Spinal cord (tissue), 10 donors: ENCODE data around the gene VPS45. TPM values are rescaled to one million over a fixed set of nuclear protein-coding genes. Genes with fewer than 3 reads are reported as not detected.

Source experiments
- DNase-seq, 6 donors: peaks; one replicate each; pipeline versions ENCODE4 v3.0.0 to v3.0.0-alpha.2; 2013 to 2015; ENCODE audit warnings: low spot score in 6 of 6, low read depth in 4 of 6
- H3K27ac ChIP-seq: one replicate; pipeline ENCODE4 v1.5.1; 2013; ENCODE audit warnings: low read depth, low read length, control low read depth
- H3K27me3 ChIP-seq: one replicate; pipeline ENCODE4 v1.6.1; 2013; ENCODE audit warnings: low read length; ENCODE audit not compliant: control insufficient read depth, insufficient read depth
- H3K36me3 ChIP-seq: one replicate; pipeline ENCODE4 v1.6.1; 2013; ENCODE audit warnings: low read length; ENCODE audit not compliant: control insufficient read depth, insufficient read depth
- H3K4me1 ChIP-seq: one replicate; pipeline ENCODE4 v1.6.1; 2013; ENCODE audit warnings: low read length; ENCODE audit not compliant: control insufficient read depth, insufficient read depth
- H3K4me3 ChIP-seq: one replicate; pipeline ENCODE4 v1.5.1; 2013; ENCODE audit warnings: low read depth, low read length, control low read depth
- H3K9me3 ChIP-seq: one replicate; pipeline ENCODE4 v1.6.1; 2013; ENCODE audit warnings: low read length; ENCODE audit not compliant: control insufficient read depth, insufficient read depth
- WGBS: methylation state at CpG from one replicate; pipeline ENCODE4 v1.1.5; 2013; ENCODE audit warnings: missing lambda C conversion rate; ENCODE audit not compliant: insufficient coverage; 5-methylcytosine and 5-hydroxymethylcytosine counted together
- polyA plus RNA-seq, 2 donors: library from polyadenylated mRNA; unstranded; fragments of 120-200 nt; gene quantifications; one replicate each; pipeline ENCODE4 v1.2.1, GENCODE V29; 2013; ENCODE audit not compliant: insufficient read length in 2 of 2
- total RNA-seq, 2 donors: library from RNA; depleted of rRNA in 1 of 2; stranded (reverse); fragments of 120-200 nt in 1 of 2; fragments of >200 nt in 1 of 2; gene quantifications; one replicate each; pipeline versions ENCODE4 v1.2.3 to v1.2.4, GENCODE V29; 2013 to 2014
- donor health status: healthy.

The VPS45 gene
- total and polyA plus RNA-seq, 4 donors = 67.4 to 102 (median 77.3) TPM

DNA sequence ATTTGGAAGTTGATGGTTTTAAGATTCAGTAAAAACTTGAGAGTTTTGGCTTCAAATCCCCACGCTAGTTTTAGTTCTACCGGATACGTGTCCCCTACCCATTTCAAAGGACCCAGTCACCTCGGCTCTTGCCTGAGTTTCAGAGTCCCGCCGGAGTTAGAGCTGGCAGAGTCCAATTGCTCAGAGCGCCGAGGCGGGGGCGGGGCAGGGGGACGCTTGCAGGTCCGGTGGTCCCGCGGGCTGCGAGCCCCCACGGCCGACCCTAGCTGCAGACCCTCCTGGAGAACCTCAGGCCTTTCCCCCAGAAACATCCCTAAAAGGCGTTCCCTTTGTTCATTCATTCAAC, 765 bp upstream of the VPS45 start:
- Histone ChIP-seq H3K4me1 (no peaks in the 10 kb centered on the region), H3K4me3 (peak overlapping the region; percentile 81), H3K27ac (peak overlapping the region; percentile 97), H3K9me3 (no peaks in the 10 kb centered on the region), H3K36me3 (peaks cover 4% of the 10 kb centered on the region), H3K27me3 (no peaks in the 10 kb centered on the region)
- 0% methylated on average over 18 of the region's 18 CpGs for WGBS
- no peak for DNase-seq

DNA sequence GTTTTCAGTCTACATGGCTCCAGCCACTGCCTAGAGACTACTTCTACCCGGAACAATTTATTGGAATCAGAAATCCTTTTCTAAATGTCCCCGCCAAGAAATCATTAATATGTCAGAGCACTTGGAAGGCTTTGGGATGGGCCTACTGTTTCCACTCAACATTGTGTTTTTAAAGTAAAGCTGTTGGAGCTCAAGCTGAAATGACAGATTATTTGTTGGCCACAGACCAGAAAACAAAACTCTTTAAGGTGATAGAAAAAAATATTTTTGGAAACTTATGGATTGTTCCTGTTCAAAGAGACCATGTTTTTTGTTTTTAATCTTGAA, 496 bp downstream of the VPS45 start:
- DNase-seq = no peak
- Histone ChIP-seq H3K36me3 (peaks cover 4% of the 10 kb centered on the region), H3K4me1 (no peaks in the 10 kb centered on the region), H3K27ac (peak overlapping the region; percentile 97), H3K4me3 (peak overlapping the region; percentile 81), H3K9me3 (no peaks in the 10 kb centered on the region), H3K27me3 (no peaks in the 10 kb centered on the region)
- WGBS = no CpG with 5 or more reads among the region's 2 CpGs

DNA sequence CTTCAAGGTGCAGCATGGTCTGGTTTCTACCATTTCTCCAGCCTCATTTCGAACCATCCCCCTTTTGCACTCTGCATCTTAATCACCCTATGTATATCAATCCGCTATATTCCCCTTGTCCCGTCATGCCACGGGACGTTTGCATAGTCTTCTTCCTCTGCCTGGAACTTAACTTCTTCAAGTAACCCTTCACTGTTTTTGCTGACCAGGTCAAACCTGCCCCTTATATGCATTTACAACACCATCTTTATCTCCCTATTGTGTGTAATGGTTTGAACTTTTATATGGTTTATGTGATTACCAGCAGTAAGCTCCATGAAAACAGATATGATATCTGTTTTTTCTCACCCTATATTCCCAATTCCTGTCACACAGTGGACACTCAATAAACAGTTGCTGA, 2.3 kb downstream of the VPS45 start:
- Histone ChIP-seq H3K27me3 (no peaks in the 10 kb centered on the region), H3K27ac (no peak overlapping the region), H3K4me1 (no peaks in the 10 kb centered on the region), H3K4me3 (no peak overlapping the region), H3K36me3 (peaks cover 9% of the 10 kb centered on the region), H3K9me3 (no peaks in the 10 kb centered on the region)
- WGBS = 100% methylated on average over 2 of the region's 5 CpGs
- DNase-seq = no peak

DNA sequence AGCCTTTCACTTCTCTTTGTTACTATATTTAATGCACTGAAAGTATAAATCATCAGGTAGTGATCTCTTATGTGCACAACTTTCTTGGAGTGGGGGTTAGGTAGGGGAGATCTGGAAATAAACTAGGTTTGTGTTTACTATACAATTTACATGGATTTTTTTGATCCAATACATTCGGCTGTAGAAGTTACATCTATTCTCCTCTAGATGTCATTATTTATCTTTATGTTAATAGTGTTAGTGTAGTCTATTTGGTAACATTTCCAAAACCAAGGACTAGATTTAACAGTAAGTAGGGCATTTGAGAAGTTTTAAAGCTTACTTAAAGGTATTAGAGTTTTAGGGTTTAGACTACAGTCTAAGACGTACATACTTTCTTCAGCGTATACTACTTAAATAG, 5.4 kb downstream of the VPS45 start:
- peaks cover 12% of the 10 kb centered on the region for H3K36me3 ChIP-seq
- H3K9me3 ChIP-seq = no peaks in the 10 kb centered on the region
- no peak overlapping the region for H3K27ac ChIP-seq
- H3K4me1 ChIP-seq = no peaks in the 10 kb centered on the region
- no CpG with 5 or more reads among the region's 3 CpGs for WGBS
- DNase-seq = peak in 2 of 6 donors; percentile 22 to 30
- H3K27me3 ChIP-seq = no peaks in the 10 kb centered on the region
- H3K4me3 ChIP-seq = no peak overlapping the region

DNA sequence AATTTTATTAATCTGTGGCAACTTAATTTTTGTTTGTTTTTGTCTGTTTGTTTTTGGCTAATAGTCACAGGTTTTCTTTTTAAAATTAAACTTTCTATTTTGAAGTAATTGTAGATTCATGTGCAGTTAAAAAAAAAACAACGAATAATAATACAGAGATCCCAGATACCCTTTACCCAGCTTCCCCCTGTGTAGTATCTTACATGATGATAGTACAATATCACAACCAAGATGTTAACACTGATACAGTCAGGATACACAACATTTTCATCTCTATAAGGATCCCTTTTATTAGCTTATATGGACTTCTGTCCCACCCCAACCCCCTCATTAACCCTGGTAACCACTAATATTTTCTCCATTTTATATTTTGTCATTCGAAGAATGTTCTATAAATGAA, 5.9 kb downstream of the VPS45 start:
- Histone ChIP-seq H3K27ac (no peak overlapping the region), H3K36me3 (peaks cover 18% of the 10 kb centered on the region), H3K9me3 (no peaks in the 10 kb centered on the region), H3K4me3 (no peak overlapping the region), H3K27me3 (no peaks in the 10 kb centered on the region), H3K4me1 (no peaks in the 10 kb centered on the region)
- no CpG with 5 or more reads among the region's 2 CpGs for WGBS
- no peak for DNase-seq

DNA sequence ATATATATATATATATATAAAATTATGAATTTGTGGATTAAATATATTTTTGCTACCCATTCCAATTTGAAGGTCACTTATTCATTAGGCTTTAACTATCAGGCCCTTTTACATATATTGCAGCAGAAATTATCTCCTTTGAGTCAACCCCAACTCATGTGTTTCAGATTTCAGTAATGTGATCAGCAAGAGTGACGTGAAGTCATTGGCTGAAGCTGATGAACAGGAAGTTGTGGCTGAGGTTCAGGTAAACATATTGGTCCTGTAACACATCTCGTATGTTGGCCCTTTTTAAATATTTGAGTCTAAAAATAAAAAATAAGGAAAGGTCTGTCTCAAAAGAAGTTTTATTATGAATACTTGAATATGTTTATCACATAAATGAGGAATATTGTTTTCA, 8.5 kb downstream of the VPS45 start:
- H3K27me3 ChIP-seq = no peaks in the 10 kb centered on the region

DNA sequence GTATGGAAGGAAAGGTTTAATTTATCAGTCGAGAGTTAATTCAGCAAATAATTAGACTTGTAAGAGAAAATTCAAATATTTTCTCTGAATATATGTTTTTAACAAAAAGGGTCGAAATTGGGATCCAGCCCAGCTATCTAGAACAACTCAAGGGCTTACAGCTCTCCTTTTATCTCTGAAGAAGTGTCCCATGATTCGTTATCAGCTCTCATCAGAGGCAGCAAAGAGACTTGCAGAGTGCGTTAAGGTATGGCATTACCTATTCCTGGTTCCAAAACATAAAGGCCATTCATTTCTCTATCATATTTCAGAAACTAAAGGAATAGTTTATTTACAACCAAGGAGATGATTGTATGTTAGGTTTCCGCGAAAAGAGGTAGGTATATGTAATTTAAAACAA, 9.4 kb downstream of the VPS45 start:
- Histone ChIP-seq H3K9me3 (no peaks in the 10 kb centered on the region), H3K4me1 (no peaks in the 10 kb centered on the region), H3K4me3 (no peak overlapping the region), H3K36me3 (peaks cover 27% of the 10 kb centered on the region), H3K27me3 (no peaks in the 10 kb centered on the region), H3K27ac (no peak overlapping the region)
- WGBS = 100% methylated on average over 1 of the region's 6 CpGs
- DNase-seq = no peak

More for the DNA sequence above, 8.5 kb downstream of the VPS45 start:
- Histone ChIP-seq H3K4me3 (no peak overlapping the region), H3K36me3 (peaks cover 30% of the 10 kb centered on the region), H3K9me3 (no peaks in the 10 kb centered on the region), H3K4me1 (no peaks in the 10 kb centered on the region), H3K27ac (no peak overlapping the region)
- 100% methylated on average over 1 of the region's 2 CpGs for WGBS
- no peak for DNase-seq

DNA sequence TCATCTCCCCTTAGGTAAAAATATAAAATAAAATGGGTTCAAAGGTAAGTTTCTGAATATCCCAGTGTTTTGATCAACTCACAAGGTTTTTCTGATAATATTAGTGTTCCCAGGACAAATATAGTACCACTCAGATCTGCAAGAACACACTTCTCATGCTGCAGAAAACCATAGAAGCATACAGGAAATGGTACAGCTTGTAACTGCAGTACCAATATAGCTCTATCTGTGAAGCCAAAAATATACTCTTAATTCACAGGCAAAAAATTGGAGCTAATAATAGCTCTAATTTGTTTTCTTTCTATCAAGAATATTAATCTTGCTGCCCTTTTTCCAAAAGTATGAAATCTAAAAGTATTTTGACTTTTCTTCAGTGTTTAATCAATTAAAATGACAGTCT, 13.2 kb downstream of the VPS45 start:
- Histone ChIP-seq H3K4me1 (no peaks in the 10 kb centered on the region), H3K27me3 (no peaks in the 10 kb centered on the region), H3K36me3 (peaks cover 28% of the 10 kb centered on the region), H3K4me3 (no peak overlapping the region), H3K9me3 (no peaks in the 10 kb centered on the region), H3K27ac (no peak overlapping the region)
- DNase-seq = no peak

DNA sequence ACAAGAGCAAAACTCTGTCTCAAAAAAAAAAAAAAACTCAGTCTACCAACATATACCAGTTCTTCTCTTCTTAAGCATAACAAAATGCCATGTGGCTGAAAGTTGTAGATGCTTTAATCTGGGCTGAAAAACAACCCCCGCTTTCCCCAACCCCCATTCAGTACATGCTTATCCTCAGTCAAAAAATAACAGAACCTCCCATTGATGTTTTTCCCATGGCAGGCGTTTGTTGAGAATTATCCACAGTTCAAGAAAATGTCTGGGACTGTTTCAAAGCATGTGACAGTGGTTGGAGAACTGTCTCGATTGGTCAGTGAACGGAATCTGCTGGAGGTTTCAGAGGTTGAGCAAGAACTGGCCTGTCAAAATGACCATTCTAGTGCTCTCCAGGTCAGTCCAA, 14.9 kb downstream of the VPS45 start:
- no peak overlapping the region for H3K27ac ChIP-seq
- H3K27me3 ChIP-seq = no peaks in the 10 kb centered on the region
- no peaks in the 10 kb centered on the region for H3K4me1 ChIP-seq
- H3K9me3 ChIP-seq = no peaks in the 10 kb centered on the region
- WGBS = 96% methylated on average over 2 of the region's 4 CpGs
- DNase-seq = no peak
- H3K4me3 ChIP-seq = no peak overlapping the region
- peaks cover 28% of the 10 kb centered on the region for H3K36me3 ChIP-seq

DNA sequence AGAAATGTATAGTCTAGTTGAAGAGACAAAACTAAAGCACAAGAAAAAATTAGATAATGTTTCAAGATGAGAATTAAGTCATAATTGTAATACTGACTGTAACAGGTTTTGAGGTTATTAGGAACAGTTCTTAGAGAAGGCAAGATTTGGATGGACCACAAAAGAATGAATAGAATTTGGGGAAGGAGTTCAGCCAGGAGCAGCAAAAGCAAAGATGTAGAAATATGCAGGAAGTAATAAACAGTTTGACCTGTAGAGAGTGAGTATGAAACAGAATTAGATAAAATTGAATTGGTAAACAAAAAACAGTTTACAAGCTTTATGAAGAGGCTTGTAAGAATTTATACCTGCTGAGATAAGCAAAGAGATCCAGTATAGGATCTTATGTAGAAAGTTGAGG, 16.3 kb downstream of the VPS45 start:
- Histone ChIP-seq H3K4me1 (no peaks in the 10 kb centered on the region), H3K4me3 (no peak overlapping the region), H3K9me3 (no peaks in the 10 kb centered on the region), H3K27ac (no peak overlapping the region), H3K36me3 (peaks cover 21% of the 10 kb centered on the region), H3K27me3 (no peaks in the 10 kb centered on the region)
- DNase-seq = no peak

DNA sequence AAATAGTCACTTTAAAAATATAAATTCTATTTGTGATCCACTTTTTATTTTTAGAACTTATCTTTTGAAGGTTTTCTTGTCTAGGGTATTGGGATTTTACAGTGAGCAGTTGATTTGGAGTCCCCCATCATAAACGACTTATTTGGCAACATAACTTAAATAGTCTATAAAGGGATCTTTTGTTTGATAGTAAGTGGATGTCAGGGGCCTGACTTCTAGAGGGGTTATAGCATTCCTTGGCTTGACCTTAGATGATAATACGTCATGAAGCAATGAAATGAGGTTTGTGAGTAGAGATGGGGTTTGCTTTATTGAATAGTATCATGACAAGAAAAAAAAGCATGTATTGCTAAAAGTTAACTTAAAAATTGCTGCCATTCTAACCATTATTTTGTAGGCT, 17.8 kb downstream of the VPS45 start:
- WGBS = no CpG with 5 or more reads among the region's 2 CpGs
- no peaks in the 10 kb centered on the region for H3K27me3 ChIP-seq
- H3K9me3 ChIP-seq = no peaks in the 10 kb centered on the region
- no peak for DNase-seq
- H3K27ac ChIP-seq = peak overlapping the region; percentile 61
- no peaks in the 10 kb centered on the region for H3K4me1 ChIP-seq
- H3K4me3 ChIP-seq = no peak overlapping the region
- peaks cover 10% of the 10 kb centered on the region for H3K36me3 ChIP-seq
